ENCODE data around the gene TUSC2. TPM values are rescaled to one million over a fixed set of nuclear protein-coding genes. Genes with fewer than 3 reads are reported as not detected.
A peak's percentile ranks its signal among the peaks of the same experiment; 100 is the strongest.

The TUSC2 gene
- total RNA-seq, 2 donors from 2014 or later: 12.6 to 19.4 TPM

DNA sequence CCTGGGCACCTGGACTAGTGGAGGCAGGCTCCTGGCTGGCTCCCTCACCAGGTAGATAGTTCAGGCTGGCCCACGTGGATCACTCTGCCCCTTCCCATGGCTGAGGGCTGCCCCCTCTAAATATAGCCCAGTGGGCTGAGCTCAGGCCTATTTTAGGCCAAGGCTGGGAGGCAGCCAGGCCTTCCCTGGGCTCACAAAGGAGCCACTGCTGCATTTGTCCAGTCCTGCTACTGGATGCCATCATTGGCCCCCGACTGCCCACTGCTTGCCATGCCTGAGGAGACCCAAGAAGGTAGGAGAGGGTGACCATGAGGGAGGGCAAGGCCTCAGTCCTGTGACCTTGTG lies 49.2 kb downstream of the TUSC2 start, which contains the start of gene LSMEM2:
Gene LSMEM2, plus strand, starts transcription at position 208 of the 345 bp plus-strand sequence. Its CDS starts 27 bp downstream, at position 235.
- TF ChIP-seq CTCF (IDR thresholded peaks at IDR 0.05): no peak
- DNase-seq (ENCODE audit: low spot score) (no peak), ATAC-seq (ENCODE audit: insufficient number of reproducible peaks, low FRiP score, low read depth) (no peak)
- Histone ChIP-seq H3K27ac (peak within 1 kb of the TSS; percentile 34 to 56), H3K9me3 (no peaks in the 10 kb centered on the region), H3K4me3 (no peak within 1 kb of the TSS), H3K27me3 (replicated peaks; ENCODE audit: insufficient read depth) (no peaks in the 10 kb centered on the region), H3K4me1 (ENCODE audit: control insufficient read depth in 1 of 2, low read depth in 2 of 2) (peaks cover 4 to 13% of the 10 kb centered on the region in 2 donors), H3K36me3 (peaks cover 6% of the 10 kb centered on the region)

- peak overlapping the region; percentile 25 to 56 for H3K27ac ChIP-seq
- H3K9me3 ChIP-seq: no peaks in the 10 kb centered on the region
- H3K27me3 ChIP-seq (replicated peaks; ENCODE audit: insufficient read depth): no peaks in the 10 kb centered on the region
- H3K4me1 ChIP-seq (ENCODE audit: control insufficient read depth in 1 of 2, low read depth in 2 of 2): peaks cover 4 to 16% of the 10 kb centered on the region in 2 donors
- no peak for TF ChIP-seq CTCF (IDR thresholded peaks at IDR 0.05)
- no peak overlapping the region for H3K4me3 ChIP-seq
- DNase-seq (ENCODE audit: low spot score) (no peak), ATAC-seq (ENCODE audit: insufficient number of reproducible peaks, low FRiP score, low read depth) (no peak)
- peaks cover 6% of the 10 kb centered on the region for H3K36me3 ChIP-seq
Measured at GRCh38 chr3:50278123-50278879, 49.7 kb downstream of the TUSC2 start.

DNA sequence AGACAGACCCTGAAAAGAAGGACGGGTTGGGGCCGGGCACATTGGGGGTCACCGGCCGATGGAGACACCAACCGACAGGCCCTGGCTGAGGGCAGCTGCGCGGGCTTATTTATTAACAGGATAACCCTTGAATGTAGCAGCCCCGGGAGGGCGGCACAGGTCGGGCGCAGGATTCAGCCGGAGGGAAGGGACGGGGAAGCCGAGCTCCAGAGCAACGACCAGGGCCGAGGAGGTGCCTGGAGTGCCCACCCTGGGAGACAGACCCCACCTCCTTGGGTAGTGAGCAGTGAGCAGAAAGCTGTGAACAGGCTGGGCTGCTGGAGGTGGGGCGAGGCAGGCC lies 51.3 kb downstream of the TUSC2 start:
- H3K9me3 ChIP-seq: no peaks in the 10 kb centered on the region
- H3K4me1 ChIP-seq (ENCODE audit: control insufficient read depth in 1 of 2, low read depth in 2 of 2): peaks cover 4 to 20% of the 10 kb centered on the region in 2 donors
- no peak for TF ChIP-seq CTCF (IDR thresholded peaks at IDR 0.05)
- H3K27me3 ChIP-seq (replicated peaks; ENCODE audit: insufficient read depth): no peaks in the 10 kb centered on the region
- ATAC-seq (ENCODE audit: insufficient number of reproducible peaks, low FRiP score, low read depth): no peak
- no peak overlapping the region for H3K27ac ChIP-seq
- no peak overlapping the region for H3K4me3 ChIP-seq
- DNase-seq (ENCODE audit: low spot score): no peak
- H3K36me3 ChIP-seq: peaks cover 6% of the 10 kb centered on the region

GRCh38 chr3:50275996-50276761 lies 51.8 kb downstream of the TUSC2 start:
- TF ChIP-seq CTCF (IDR thresholded peaks at IDR 0.05): no peak
- Histone ChIP-seq H3K9me3 (no peaks in the 10 kb centered on the region), H3K27ac (no peak overlapping the region), H3K4me1 (ENCODE audit: control insufficient read depth in 1 of 2, low read depth in 2 of 2) (peaks cover 4 to 20% of the 10 kb centered on the region in 2 donors), H3K4me3 (no peak overlapping the region), H3K36me3 (peaks cover 6% of the 10 kb centered on the region), H3K27me3 (replicated peaks; ENCODE audit: insufficient read depth) (no peaks in the 10 kb centered on the region)
- DNase-seq (ENCODE audit: low spot score) (no peak), ATAC-seq (ENCODE audit: insufficient number of reproducible peaks, low FRiP score, low read depth) (no peak)

Measured in thoracic aorta (tissue), 2 donors.